Adipocyte (in vitro differentiated cells): Measurements from ENCODE around the gene ADAT3.

Experiments
- DNase-seq: peaks from one replicate; pipeline ENCODE4 v3.0.0-alpha.2; 2015; ENCODE audit warnings: low read depth
- H3K27me3 ChIP-seq: replicated peaks from 2 replicates; pipeline ENCODE4 v1.7.0; 2013; ENCODE audit warnings: mild to moderate bottlenecking, low read length, moderate library complexity; ENCODE audit not compliant: control insufficient read depth, insufficient read depth
- H3K36me3 ChIP-seq: 2 replicates; pipeline ENCODE4 v1.7.0; 2013; ENCODE audit warnings: low read length, mild to moderate bottlenecking, moderate library complexity; ENCODE audit not compliant: control insufficient read depth, insufficient read depth, severe bottlenecking
- H3K4me1 ChIP-seq: 2 replicates; pipeline ENCODE4 v1.7.0; 2013; ENCODE audit warnings: mild to moderate bottlenecking, low read length, moderate library complexity; ENCODE audit not compliant: control insufficient read depth, insufficient read depth
- H3K4me3 ChIP-seq: 2 replicates; pipeline ENCODE4 v1.7.0; 2013; ENCODE audit warnings: mild to moderate bottlenecking, low read length, moderate library complexity
- H3K9ac ChIP-seq: 2 replicates; pipeline ENCODE4 v1.7.0; 2013; ENCODE audit warnings: mild to moderate bottlenecking, low read length, moderate library complexity
- H3K9me3 ChIP-seq: 2 replicates; pipeline ENCODE4 v1.7.0; 2013; ENCODE audit warnings: mild to moderate bottlenecking, low read length, moderate library complexity; ENCODE audit not compliant: control insufficient read depth

ADAT3 gene

GRCh38 chr19:1905110-1905862, at the start of gene ADAT3, which contains the start of gene SCAMP4:
ADAT3 (plus strand) TSS chr19:1905399; CDS start chr19:1912048, 6,649 bp downstream.
SCAMP4 (plus strand) TSS chr19:1905399; CDS start chr19:1915020, 9,621 bp downstream.
- Histone ChIP-seq H3K4me1 (peaks cover 19% of the 10 kb centered on the region), H3K9ac (peak within 1 kb of the TSS; percentile 89), H3K27me3 (no peaks in the 10 kb centered on the region), H3K4me3 (peak within 1 kb of the TSS; percentile 88), H3K9me3 (no peaks in the 10 kb centered on the region), H3K36me3 (no peaks in the 10 kb centered on the region)
- peak; percentile 99 for DNase-seq

- peaks cover 34% of the 10 kb centered on the region for H3K4me1 ChIP-seq
- H3K9ac ChIP-seq: peak overlapping the region; percentile 78
- DNase-seq: peak; percentile 47
- H3K4me3 ChIP-seq: peak overlapping the region; percentile 66
- H3K9me3 ChIP-seq: no peaks in the 10 kb centered on the region
- H3K27me3 ChIP-seq: no peaks in the 10 kb centered on the region
- H3K36me3 ChIP-seq: no peaks in the 10 kb centered on the region
These were observed 49.4 kb upstream of the ADAT3 start for GRCh38 chr19:1855828-1856255.

- Histone ChIP-seq H3K9ac (peak overlapping the region; percentile 78), H3K9me3 (no peaks in the 10 kb centered on the region), H3K4me1 (peaks cover 39% of the 10 kb centered on the region), H3K36me3 (no peaks in the 10 kb centered on the region), H3K27me3 (no peaks in the 10 kb centered on the region), H3K4me3 (peak overlapping the region; percentile 66)
- no peak for DNase-seq
These were observed 48.9 kb upstream of the ADAT3 start for GRCh38 chr19:1856345-1856697.

GRCh38 chr19:1856698-1857603, 48.2 kb upstream of the ADAT3 start:
- no peaks in the 10 kb centered on the region for H3K36me3 ChIP-seq
- DNase-seq: peak; percentile 80
- no peaks in the 10 kb centered on the region for H3K9me3 ChIP-seq
- no peaks in the 10 kb centered on the region for H3K27me3 ChIP-seq
- H3K9ac ChIP-seq: peak overlapping the region; percentile 78
- H3K4me3 ChIP-seq: peak overlapping the region; percentile 66
- peaks cover 41% of the 10 kb centered on the region for H3K4me1 ChIP-seq

DNA sequence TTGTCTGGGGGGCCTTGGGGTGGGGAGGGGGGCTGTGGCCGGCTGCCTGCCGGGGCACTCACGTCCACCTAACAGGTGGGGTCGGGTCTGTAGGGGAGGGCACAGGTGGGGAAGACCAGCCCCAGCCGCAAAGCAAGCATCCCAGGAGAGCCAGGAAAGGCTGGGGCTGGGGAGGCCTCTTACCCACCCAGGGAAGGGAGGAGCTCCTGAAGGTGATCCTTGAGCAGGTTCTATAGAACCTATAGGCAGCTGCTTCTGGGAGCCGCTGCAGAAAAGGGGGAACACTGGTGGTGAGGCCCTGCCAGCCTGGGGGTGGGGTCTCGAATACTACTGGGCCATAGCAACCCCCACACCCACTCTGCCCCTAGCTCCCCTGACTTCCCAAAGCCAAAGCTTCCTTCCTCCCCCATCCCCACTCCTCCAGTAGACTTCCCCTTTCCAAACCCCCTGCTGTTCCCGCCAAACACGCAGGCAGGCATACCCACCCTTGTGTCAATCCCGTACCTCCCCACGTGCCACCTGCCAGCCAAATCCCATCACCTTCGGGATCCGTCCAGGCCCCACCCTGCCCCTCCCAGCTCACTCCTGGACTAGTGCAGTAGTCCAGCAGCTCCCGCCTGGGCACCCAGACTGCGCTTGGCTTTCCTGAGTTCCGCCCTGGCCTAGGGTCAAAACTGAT, 47.4 kb upstream of the ADAT3 start:
- Histone ChIP-seq H3K4me3 (no peak overlapping the region), H3K9ac (peak overlapping the region; percentile 56), H3K36me3 (no peaks in the 10 kb centered on the region), H3K9me3 (no peaks in the 10 kb centered on the region), H3K4me1 (peaks cover 41% of the 10 kb centered on the region), H3K27me3 (no peaks in the 10 kb centered on the region)
- no peak for DNase-seq

- Histone ChIP-seq H3K4me1 (peaks cover 41% of the 10 kb centered on the region), H3K36me3 (no peaks in the 10 kb centered on the region), H3K9ac (no peak overlapping the region), H3K9me3 (no peaks in the 10 kb centered on the region), H3K4me3 (no peak overlapping the region), H3K27me3 (no peaks in the 10 kb centered on the region)
- no peak for DNase-seq
These were observed 46.7 kb upstream of the ADAT3 start for GRCh38 chr19:1858412-1859081.

DNA sequence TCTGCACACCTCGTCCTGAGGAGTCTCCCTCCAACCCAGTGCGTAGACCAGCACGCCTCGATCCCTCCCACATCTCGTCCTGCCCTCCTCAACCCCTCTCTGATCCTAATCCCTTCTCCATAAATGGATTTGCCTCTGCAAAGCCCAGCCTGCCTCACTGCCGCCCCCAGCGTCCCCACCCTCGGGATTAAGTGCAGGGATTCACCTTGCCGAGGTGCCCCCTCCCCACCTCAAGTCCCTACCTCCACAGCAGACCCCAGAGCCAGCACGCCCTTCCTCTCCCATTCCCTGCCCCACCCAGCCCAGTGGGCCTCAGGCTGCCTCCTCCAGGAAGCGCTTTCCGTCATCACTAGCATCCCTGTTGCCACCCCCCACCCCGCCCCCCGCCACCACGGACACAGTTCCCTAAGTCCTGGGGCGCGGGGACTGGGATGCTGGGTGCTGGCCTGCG, 45.8 kb upstream of the ADAT3 start:
- Histone ChIP-seq H3K4me3 (no peak overlapping the region), H3K4me1 (peaks cover 41% of the 10 kb centered on the region), H3K36me3 (no peaks in the 10 kb centered on the region), H3K9me3 (no peaks in the 10 kb centered on the region), H3K27me3 (no peaks in the 10 kb centered on the region), H3K9ac (no peak overlapping the region)
- DNase-seq: no peak

- peak overlapping the region; percentile 51 for H3K9ac ChIP-seq
- H3K36me3 ChIP-seq: no peaks in the 10 kb centered on the region
- no peaks in the 10 kb centered on the region for H3K9me3 ChIP-seq
- peak; percentile 90 for DNase-seq
- peak overlapping the region; percentile 86 for H3K4me3 ChIP-seq
- no peaks in the 10 kb centered on the region for H3K27me3 ChIP-seq
- peaks cover 39% of the 10 kb centered on the region for H3K4me1 ChIP-seq
These were observed 45.0 kb upstream of the ADAT3 start for GRCh38 chr19:1860042-1860775.

GRCh38 chr19:1860821-1861598, 44.2 kb upstream of the ADAT3 start:
- peak overlapping the region; percentile 83 for H3K9ac ChIP-seq
- H3K4me1 ChIP-seq: peaks cover 32% of the 10 kb centered on the region
- H3K4me3 ChIP-seq: peak overlapping the region; percentile 86
- H3K36me3 ChIP-seq: no peaks in the 10 kb centered on the region
- no peak for DNase-seq
- H3K27me3 ChIP-seq: no peaks in the 10 kb centered on the region
- H3K9me3 ChIP-seq: no peaks in the 10 kb centered on the region
